ENCODE data around the gene MLXIP.

GRCh38 chr12:122094137-122094734, 15.7 kb downstream of the MLXIP start:
- TF ChIP-seq CTCF (IDR thresholded peaks at IDR 0.05; ENCODE audit: borderline replicate concordance, extremely low read depth, low read length, poor library complexity, severe bottlenecking) = no peak
- no peak for TF ChIP-seq EZH2 (IDR thresholded peaks at IDR 0.05; ENCODE audit: borderline replicate concordance, low read depth, low read length, severe bottlenecking)
